Loucy (cell line): ENCODE measurements around the gene ZNF385B.

Experiments
- H2AFZ ChIP-seq: fragments of 200-600 bp; sonication (generic); 2 replicates; pipeline ENCODE4 v1.6.0; 2016; ENCODE audit warnings: antibody characterized with exemption, mild to moderate bottlenecking, low read length, moderate library complexity
- H3F3A ChIP-seq: fragments of 200-600 bp; 2 replicates; pipeline ENCODE4 v1.6.0; 2016; ENCODE audit warnings: antibody characterized with exemption, low read depth, mild to moderate bottlenecking
- H3K27me3 ChIP-seq: fragments of 200-600 bp; sonication (generic); 2 replicates; pipeline ENCODE4 v1.6.1; 2014; ENCODE audit warnings: low read length, mild to moderate bottlenecking; ENCODE audit not compliant: insufficient read depth, poor library complexity, severe bottlenecking
- H3K36me3 ChIP-seq: fragments of 200-600 bp; sonication (generic); 2 replicates; pipeline ENCODE4 v1.6.1; 2016; ENCODE audit warnings: low read length; ENCODE audit not compliant: insufficient read depth
- H3K4me1 ChIP-seq: fragments of 200-600 bp; sonication (generic); 2 replicates; pipeline ENCODE4 v1.5.1; 2014; ENCODE audit warnings: low read length, mild to moderate bottlenecking; ENCODE audit not compliant: insufficient read depth, poor library complexity, severe bottlenecking
- H3K4me2 ChIP-seq: fragments of 200-600 bp; sonication (generic); 2 replicates; pipeline ENCODE4 v1.6.0; 2014; ENCODE audit warnings: antibody characterized with exemption, low read length, low read depth, mild to moderate bottlenecking; ENCODE audit not compliant: poor library complexity, severe bottlenecking
- H3K4me3 ChIP-seq: fragments of 200-600 bp; sonication (generic); 2 replicates; pipeline ENCODE4 v1.5.1; 2014; ENCODE audit warnings: low read length, mild to moderate bottlenecking, mixed read lengths; ENCODE audit not compliant: poor library complexity, severe bottlenecking
- H3K79me2 ChIP-seq: fragments of 200-600 bp; sonication (generic); 2 replicates; pipeline ENCODE4 v1.6.1; 2014; ENCODE audit warnings: low read length; ENCODE audit not compliant: insufficient read depth
- H3K9ac ChIP-seq: fragments of 200-600 bp; sonication (generic); 2 replicates; pipeline ENCODE4 v1.6.0; 2014; ENCODE audit warnings: mild to moderate bottlenecking, low read depth, low read length, moderate library complexity; ENCODE audit not compliant: poor library complexity, severe bottlenecking
- H3K9me2 ChIP-seq: fragments of 200-600 bp; sonication (generic); replicated peaks from 2 replicates; pipeline ENCODE4 v1.6.1; 2016; ENCODE audit warnings: low read depth, low read length, mixed read lengths
- H3K9me3 ChIP-seq: fragments of 200-600 bp; sonication (generic); 2 replicates; pipeline ENCODE4 v1.6.1; 2014; ENCODE audit warnings: mild to moderate bottlenecking, antibody characterized with exemption, low read length, low read depth; ENCODE audit not compliant: insufficient read depth
- H4K20me1 ChIP-seq: fragments of 200-600 bp; sonication (generic); 2 replicates; pipeline ENCODE4 v1.6.0; 2014; ENCODE audit warnings: antibody characterized with exemption, low read length, mild to moderate bottlenecking; ENCODE audit not compliant: insufficient read depth, poor library complexity, severe bottlenecking
- CTCF ChIP-seq: fragments of 200-600 bp; sonication (generic); conservative IDR thresholded peaks from 2 replicates; pipeline ENCODE4 v1.5.1; 2014; ENCODE audit warnings: mild to moderate bottlenecking, antibody characterized with exemption, low read length
- EZH2phosphoT487 ChIP-seq: fragments of 200-600 bp; IDR thresholded peaks from 2 replicates; pipeline ENCODE4 v1.6.1; 2018; ENCODE audit warnings: antibody characterized with exemption, mild to moderate bottlenecking, moderate library complexity, borderline replicate concordance

ZNF385B gene

GRCh38 chr2:179437430-179437829 is 424.0 kb downstream of the ZNF385B start:
- H3K4me2 ChIP-seq = no peak overlapping the region
- H3F3A ChIP-seq = no peaks in the 10 kb centered on the region
- no peaks in the 10 kb centered on the region for H3K4me1 ChIP-seq
- H3K9me3 ChIP-seq = no peaks in the 10 kb centered on the region
- no peaks in the 10 kb centered on the region for H3K27me3 ChIP-seq
- H3K36me3 ChIP-seq = no peaks in the 10 kb centered on the region
- no peaks in the 10 kb centered on the region for H3K9me2 ChIP-seq
- no peaks in the 10 kb centered on the region for H4K20me1 ChIP-seq
- no peak overlapping the region for H3K4me3 ChIP-seq
- H3K9ac ChIP-seq = no peak overlapping the region
- no peak overlapping the region for H2AFZ ChIP-seq
- TF ChIP-seq EZH2phosphoT487 (no peak), CTCF (no peak)
- H3K79me2 ChIP-seq = no peaks in the 10 kb centered on the region

- Histone ChIP-seq H3K9ac (no peak overlapping the region), H3K4me3 (no peak overlapping the region), H3K27me3 (no peaks in the 10 kb centered on the region), H3K36me3 (no peaks in the 10 kb centered on the region), H3K4me2 (no peak overlapping the region), H3K9me3 (no peaks in the 10 kb centered on the region), H3K9me2 (no peaks in the 10 kb centered on the region), H3K4me1 (no peaks in the 10 kb centered on the region), H4K20me1 (no peaks in the 10 kb centered on the region), H3F3A (no peaks in the 10 kb centered on the region), H3K79me2 (no peaks in the 10 kb centered on the region), H2AFZ (no peak overlapping the region)
- TF ChIP-seq CTCF = no peak
- no peak for TF ChIP-seq EZH2phosphoT487
These were observed 425.8 kb downstream of the ZNF385B start for GRCh38 chr2:179435566-179435965.

DNA sequence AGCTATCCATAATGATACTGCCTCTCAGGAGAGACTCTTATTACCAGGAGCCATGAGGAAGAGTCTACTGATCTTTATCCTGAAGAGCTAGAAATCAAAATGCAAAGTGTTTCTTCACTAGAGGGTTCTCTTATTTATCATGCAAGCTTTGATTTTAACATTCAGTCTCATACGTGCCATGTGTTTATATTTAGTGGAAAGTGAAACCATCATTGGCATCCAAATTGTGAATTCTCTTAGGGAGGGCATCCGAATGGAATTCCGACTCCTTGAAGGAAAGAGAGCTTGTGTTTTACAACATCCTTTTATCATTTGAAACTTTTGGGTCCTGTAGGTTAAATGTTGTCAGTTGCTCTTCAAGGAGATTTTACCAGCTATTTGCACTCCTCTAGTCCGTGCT is 426.4 kb downstream of the ZNF385B start:
- Histone ChIP-seq H3K9ac (no peak overlapping the region), H2AFZ (peak overlapping the region; percentile 34; the same call in 1 of the 2 replicates), H3K27me3 (no peaks in the 10 kb centered on the region), H3K4me3 (no peak overlapping the region), H3K4me1 (no peaks in the 10 kb centered on the region), H3K4me2 (no peak overlapping the region), H3K36me3 (no peaks in the 10 kb centered on the region), H3F3A (no peaks in the 10 kb centered on the region), H3K79me2 (no peaks in the 10 kb centered on the region), H3K9me3 (no peaks in the 10 kb centered on the region), H3K9me2 (no peaks in the 10 kb centered on the region), H4K20me1 (no peaks in the 10 kb centered on the region)
- TF ChIP-seq EZH2phosphoT487 = no peak
- no peak for TF ChIP-seq CTCF
